ENCODE measurements around the gene LRRC74B. TPM values are rescaled to one million over a fixed set of nuclear protein-coding genes. Genes with fewer than 3 reads are reported as not detected.

LRRC74B gene
- total RNA-seq, 4 donors from 2014 or later, result 0.14 to 0.18 TPM; not detected in 2

- Histone ChIP-seq H3K36me3 (no peaks in the 10 kb centered on the region), H3K27ac (no peak overlapping the region), H3K4me1 (no peaks in the 10 kb centered on the region), H3K4me3 (no peak overlapping the region), H3K27me3 (no peaks in the 10 kb centered on the region), H3K9me3 (no peaks in the 10 kb centered on the region)
- peak in 1 of 2 donors; percentile 6 for DNase-seq
- intact Hi-C loops (cut with DNase I; ENCODE audit: low total_unique reads), result no loop called here
- TF ChIP-seq CTCF (IDR thresholded peaks at IDR 0.05), result no peak
- no peak for TF ChIP-seq POLR2A (IDR thresholded peaks at IDR 0.05)
Measured at GRCh38 chr22:21051831-21052400, 6.2 kb downstream of the LRRC74B start.

GRCh38 chr22:21052715-21053459, 7.1 kb downstream of the LRRC74B start:
- no peaks in the 10 kb centered on the region for H3K27me3 ChIP-seq
- DNase-seq, result peak in 1 of 2 donors; percentile 5
- intact Hi-C loops (cut with DNase I; ENCODE audit: low total_unique reads), result no loop called here
- TF ChIP-seq POLR2A (IDR thresholded peaks at IDR 0.05) (no peak), CTCF (IDR thresholded peaks at IDR 0.05) (no peak)
- no peak overlapping the region for H3K27ac ChIP-seq
- H3K4me1 ChIP-seq, result no peaks in the 10 kb centered on the region
- H3K36me3 ChIP-seq, result no peaks in the 10 kb centered on the region
- no peaks in the 10 kb centered on the region for H3K9me3 ChIP-seq
- no peak overlapping the region for H3K4me3 ChIP-seq

GRCh38 chr22:21054046-21054713, 8.4 kb downstream of the LRRC74B start:
- Histone ChIP-seq H3K27ac (no peak overlapping the region), H3K4me3 (no peak overlapping the region), H3K27me3 (no peaks in the 10 kb centered on the region), H3K36me3 (no peaks in the 10 kb centered on the region), H3K4me1 (no peaks in the 10 kb centered on the region), H3K9me3 (no peaks in the 10 kb centered on the region)
- no peak for DNase-seq
- TF ChIP-seq POLR2A (IDR thresholded peaks at IDR 0.05) (no peak), CTCF (IDR thresholded peaks at IDR 0.05) (no peak)
- intact Hi-C loops (cut with DNase I; ENCODE audit: low total_unique reads), result no loop called here

GRCh38 chr22:21054714-21055563, 9.2 kb downstream of the LRRC74B start:
- intact Hi-C loops (cut with DNase I; ENCODE audit: low total_unique reads), result no loop called here
- Histone ChIP-seq H3K4me3 (no peak overlapping the region), H3K27ac (no peak overlapping the region), H3K9me3 (no peaks in the 10 kb centered on the region), H3K4me1 (no peaks in the 10 kb centered on the region), H3K36me3 (no peaks in the 10 kb centered on the region), H3K27me3 (no peaks in the 10 kb centered on the region)
- peak in 1 of 2 donors; percentile 11 for DNase-seq
- TF ChIP-seq POLR2A (IDR thresholded peaks at IDR 0.05), result no peak

- no peak overlapping the region for H3K27ac ChIP-seq
- TF ChIP-seq CTCF (IDR thresholded peaks at IDR 0.05) (no peak), POLR2A (IDR thresholded peaks at IDR 0.05) (no peak)
- H3K4me1 ChIP-seq, result no peaks in the 10 kb centered on the region
- no peak for DNase-seq
- no peaks in the 10 kb centered on the region for H3K27me3 ChIP-seq
- intact Hi-C loops (cut with DNase I; ENCODE audit: low total_unique reads), result no loop called here
- H3K36me3 ChIP-seq, result no peaks in the 10 kb centered on the region
- H3K4me3 ChIP-seq, result no peak overlapping the region
- H3K9me3 ChIP-seq, result no peaks in the 10 kb centered on the region
Measured at GRCh38 chr22:21055564-21055834, 9.8 kb downstream of the LRRC74B start.

Data from uterus (tissue), 4 donors.